Type B pancreatic cell (in vitro differentiated cells): Measurements from ENCODE around the gene SMOC2. TPM values are rescaled to one million over a fixed set of nuclear protein-coding genes. Genes with fewer than 3 reads are reported as not detected.
A peak's percentile ranks its signal among the peaks of the same experiment; 100 is the strongest.

Experiments
- DNase-seq: peaks from one replicate; pipeline ENCODE4 v3.0.0; 2021; ENCODE audit warnings: mixed read lengths; ENCODE audit not compliant: unreplicated experiment; ENCODE audit errors: extremely low spot score
- H3K27ac Mint-ChIP-seq: 2 replicates; pipeline ENCODE4 v1.8.0; 2021; ENCODE audit warnings: mild to moderate bottlenecking, mixed read lengths
- H3K27me3 Mint-ChIP-seq: 2 replicates; pipeline ENCODE4 v1.8.0; 2021; ENCODE audit warnings: mixed read lengths
- H3K36me3 Mint-ChIP-seq: 2 replicates; pipeline ENCODE4 v1.8.0; 2021; ENCODE audit warnings: mixed read lengths
- H3K4me1 Mint-ChIP-seq: one replicate; pipeline ENCODE4 v1.8.0; 2021; ENCODE audit warnings: mixed read lengths; ENCODE audit not compliant: unreplicated experiment
- H3K4me3 Mint-ChIP-seq: 2 replicates; pipeline ENCODE4 v1.8.0; 2021; ENCODE audit warnings: mild to moderate bottlenecking, mixed read lengths
- H3K9me3 Mint-ChIP-seq: 2 replicates; pipeline ENCODE4 v1.8.0; 2021; ENCODE audit warnings: mixed read lengths
- total RNA-seq: library from RNA; stranded (reverse); gene quantifications from 2 replicates; pipeline ENCODE4 v1.2.1, GENCODE V29; 2021; ENCODE audit warnings: low replicate concordance
- TF ChIP-seq, protein P1 (sequence below): fragments of 200-600 bp; sonication (generic); conservative IDR thresholded peaks from 2 replicates; pipeline ENCODE4 v1.5.0; 2021; ENCODE audit warnings: antibody characterized with exemption, mild to moderate bottlenecking

SMOC2 gene
- total RNA-seq, 1 donor from 2014 or later, result 18.9 TPM

DNA sequence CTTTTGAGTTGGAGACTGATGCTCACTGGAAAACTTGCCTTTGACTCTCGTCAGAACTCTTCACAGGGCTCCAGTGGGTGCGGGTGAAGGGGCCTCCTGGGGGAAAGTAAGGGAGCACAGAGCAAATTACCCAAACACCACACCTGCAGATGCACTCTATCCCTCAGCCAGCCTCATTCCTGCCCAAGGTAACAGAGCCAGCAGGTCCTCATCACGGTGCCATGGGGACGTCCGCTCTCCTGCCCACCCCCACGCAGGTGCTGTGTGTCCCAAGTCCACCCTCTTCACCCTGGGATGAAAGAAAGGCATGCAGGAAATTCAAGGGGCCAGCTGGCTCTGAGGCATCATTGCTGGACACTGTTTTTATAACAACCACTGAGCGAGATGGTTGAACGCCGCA lies 269.0 kb downstream of the SMOC2 start:
- peaks cover 3% of the 10 kb centered on the region for H3K27me3 Mint-ChIP-seq
- DNase-seq, result no peak
- H3K27ac Mint-ChIP-seq, result no peak overlapping the region
- no peak overlapping the region for H3K4me3 Mint-ChIP-seq
- no peaks in the 10 kb centered on the region for H3K9me3 Mint-ChIP-seq
- TF ChIP-seq, protein P1, sequence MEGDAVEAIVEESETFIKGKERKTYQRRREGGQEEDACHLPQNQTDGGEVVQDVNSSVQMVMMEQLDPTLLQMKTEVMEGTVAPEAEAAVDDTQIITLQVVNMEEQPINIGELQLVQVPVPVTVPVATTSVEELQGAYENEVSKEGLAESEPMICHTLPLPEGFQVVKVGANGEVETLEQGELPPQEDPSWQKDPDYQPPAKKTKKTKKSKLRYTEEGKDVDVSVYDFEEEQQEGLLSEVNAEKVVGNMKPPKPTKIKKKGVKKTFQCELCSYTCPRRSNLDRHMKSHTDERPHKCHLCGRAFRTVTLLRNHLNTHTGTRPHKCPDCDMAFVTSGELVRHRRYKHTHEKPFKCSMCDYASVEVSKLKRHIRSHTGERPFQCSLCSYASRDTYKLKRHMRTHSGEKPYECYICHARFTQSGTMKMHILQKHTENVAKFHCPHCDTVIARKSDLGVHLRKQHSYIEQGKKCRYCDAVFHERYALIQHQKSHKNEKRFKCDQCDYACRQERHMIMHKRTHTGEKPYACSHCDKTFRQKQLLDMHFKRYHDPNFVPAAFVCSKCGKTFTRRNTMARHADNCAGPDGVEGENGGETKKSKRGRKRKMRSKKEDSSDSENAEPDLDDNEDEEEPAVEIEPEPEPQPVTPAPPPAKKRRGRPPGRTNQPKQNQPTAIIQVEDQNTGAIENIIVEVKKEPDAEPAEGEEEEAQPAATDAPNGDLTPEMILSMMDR, result no peak
- H3K4me1 Mint-ChIP-seq, result peaks cover 8% of the 10 kb centered on the region
- no peaks in the 10 kb centered on the region for H3K36me3 Mint-ChIP-seq

DNA sequence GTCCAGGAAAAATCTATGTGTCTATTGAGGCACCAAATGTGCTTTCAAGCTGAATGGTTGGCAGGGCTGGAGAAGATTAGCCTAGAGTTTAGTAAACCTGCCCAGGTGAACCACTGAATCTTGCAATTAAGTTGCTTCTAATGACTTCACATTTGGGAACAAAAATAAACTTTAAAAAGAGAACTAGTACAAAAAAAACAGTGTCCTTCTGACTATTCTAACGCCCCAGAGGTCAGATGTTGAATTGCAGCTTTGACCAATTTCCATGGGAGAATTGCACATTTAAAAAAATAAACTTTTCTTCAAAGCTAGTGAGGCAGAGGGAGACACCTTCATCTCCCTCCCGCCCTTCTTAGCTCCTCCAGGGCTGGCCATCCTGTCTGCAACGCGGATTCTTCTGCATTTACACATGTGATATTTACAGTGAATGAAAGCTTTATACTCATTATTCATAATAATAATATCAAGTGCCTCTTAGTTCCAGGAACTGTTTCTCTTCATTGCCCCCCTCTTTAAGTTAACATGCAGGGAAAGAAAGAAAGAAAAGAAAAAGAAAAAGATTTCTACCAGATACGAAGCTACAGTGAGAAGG lies 270.2 kb downstream of the SMOC2 start:
- Mint-ChIP-seq H3K27ac (no peak overlapping the region), H3K36me3 (no peaks in the 10 kb centered on the region), H3K4me3 (no peak overlapping the region), H3K4me1 (peaks cover 8% of the 10 kb centered on the region), H3K9me3 (no peaks in the 10 kb centered on the region), H3K27me3 (peaks cover 3% of the 10 kb centered on the region)
- DNase-seq, result no peak
- TF ChIP-seq, protein P1, result peak; percentile 76

DNA sequence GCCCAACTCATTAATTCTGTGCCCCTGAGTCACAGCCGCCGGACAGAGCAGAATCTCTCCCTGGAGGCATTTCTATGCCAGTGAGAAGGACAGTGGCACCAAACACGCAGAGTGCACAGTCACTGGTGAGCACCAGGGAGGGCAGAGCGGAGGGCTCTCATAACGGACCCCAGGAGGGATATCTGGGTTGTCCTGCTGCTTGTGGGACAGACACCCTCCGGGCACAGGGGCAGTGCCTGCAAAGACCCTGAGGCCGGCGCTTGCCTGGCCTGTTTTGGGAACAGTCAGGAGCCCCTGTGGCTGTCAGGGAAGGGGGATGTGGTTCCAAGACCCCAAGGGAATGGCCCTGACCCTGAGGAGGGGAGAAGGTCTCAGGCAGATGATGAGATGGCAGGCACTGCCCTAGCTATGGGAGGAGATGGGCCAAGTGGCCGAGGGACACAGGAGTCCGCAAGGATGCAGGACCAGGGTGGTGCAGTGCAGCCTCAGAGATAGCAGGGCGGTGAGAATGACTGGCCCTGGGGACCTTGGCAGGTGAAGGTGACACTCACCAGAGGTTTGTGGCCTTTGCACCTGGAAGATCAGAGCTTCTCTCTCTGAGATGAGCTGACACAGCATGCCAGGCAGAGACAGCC lies 270.8 kb downstream of the SMOC2 start:
- H3K4me1 Mint-ChIP-seq, result peaks cover 8% of the 10 kb centered on the region
- no peaks in the 10 kb centered on the region for H3K9me3 Mint-ChIP-seq
- H3K4me3 Mint-ChIP-seq, result no peak overlapping the region
- TF ChIP-seq, protein P1, result no peak
- H3K27ac Mint-ChIP-seq, result no peak overlapping the region
- peaks cover 6% of the 10 kb centered on the region for H3K27me3 Mint-ChIP-seq
- DNase-seq, result no peak
- H3K36me3 Mint-ChIP-seq, result no peaks in the 10 kb centered on the region

DNA sequence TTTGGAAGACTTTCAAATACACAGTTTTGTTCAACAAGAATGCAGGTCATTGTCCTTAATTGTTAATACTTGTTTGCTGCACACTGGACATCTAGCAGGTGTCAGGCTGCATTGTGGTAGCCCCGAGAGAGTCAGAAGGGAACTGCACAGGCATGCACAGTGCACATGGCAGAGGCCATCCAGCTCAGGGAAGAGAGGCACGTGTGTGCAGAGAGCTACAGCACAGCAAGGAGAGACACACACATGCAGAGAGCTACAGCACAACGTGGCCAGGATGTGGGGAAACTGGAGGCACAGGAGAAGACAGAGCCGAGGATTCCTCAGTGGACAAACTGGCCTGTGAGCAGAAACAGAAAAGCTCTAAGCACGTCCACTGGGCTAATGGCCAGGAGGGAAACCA lies 272.0 kb downstream of the SMOC2 start:
- TF ChIP-seq, protein P1, result no peak
- H3K27ac Mint-ChIP-seq, result no peak overlapping the region
- H3K4me1 Mint-ChIP-seq, result peaks cover 8% of the 10 kb centered on the region
- no peaks in the 10 kb centered on the region for H3K36me3 Mint-ChIP-seq
- peaks cover 6% of the 10 kb centered on the region for H3K27me3 Mint-ChIP-seq
- H3K9me3 Mint-ChIP-seq, result no peaks in the 10 kb centered on the region
- no peak for DNase-seq
- no peak overlapping the region for H3K4me3 Mint-ChIP-seq

DNA sequence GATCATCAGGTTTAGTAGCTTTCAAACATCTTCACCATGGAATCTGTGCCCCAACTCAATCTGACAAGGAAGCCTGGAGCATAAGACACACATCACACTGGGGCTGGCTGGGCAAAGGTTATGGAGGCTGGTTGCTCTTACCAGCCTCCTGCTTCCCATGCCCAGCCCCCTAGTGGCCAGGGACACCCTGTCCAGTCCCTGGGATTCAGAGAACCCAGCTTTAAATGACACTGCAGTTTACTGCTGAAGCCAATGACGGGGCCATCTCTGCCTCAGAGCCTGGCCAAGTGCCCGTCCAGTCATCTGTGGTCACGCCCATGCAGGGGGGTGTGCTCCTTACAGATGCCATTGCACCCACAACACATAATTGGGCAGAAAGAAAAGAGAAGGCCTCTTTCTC lies 272.9 kb downstream of the SMOC2 start:
- H3K27ac Mint-ChIP-seq, result no peak overlapping the region
- TF ChIP-seq, protein P1, result peak; percentile 63
- H3K27me3 Mint-ChIP-seq, result peaks cover 6% of the 10 kb centered on the region
- H3K4me3 Mint-ChIP-seq, result no peak overlapping the region
- no peaks in the 10 kb centered on the region for H3K36me3 Mint-ChIP-seq
- H3K9me3 Mint-ChIP-seq, result no peaks in the 10 kb centered on the region
- peaks cover 7% of the 10 kb centered on the region for H3K4me1 Mint-ChIP-seq
- DNase-seq, result no peak
